H1 (cell line): Measurements from ENCODE around the gene ZPR1. TPM values are rescaled to one million over a fixed set of nuclear protein-coding genes. Genes with fewer than 3 reads are reported as not detected.
A peak's percentile ranks its signal among the peaks of the same experiment; 100 is the strongest.

Source experiments
- CTCF ChIA-PET: fragments of 300-600 bp; sonication (Branson Sonifier 250); formaldehyde crosslinking; loops from one replicate; lab custom pipeline; 2021; ENCODE audit not compliant: partially characterized antibody; lab: Charles Lee
- POLR2A ChIA-PET: fragments of 300-600 bp; sonication (Branson Sonifier 250); formaldehyde crosslinking; loops from one replicate; lab custom pipeline; 2021; ENCODE audit warnings: inconsistent platforms; ENCODE audit not compliant: partially characterized antibody; lab: Charles Lee
- DNase-seq, 2 experiments: peaks; one replicate each; pipeline versions ENCODE4 v3.0.0 to v3.0.0-alpha.2; 2010 to 2022; ENCODE audit warnings: low spot score in 2 of 2, low read depth in 1 of 2, mixed read lengths in 1 of 2
- FAIRE-seq: peaks from 2 replicates; lab custom pipeline; 2011; peaks lifted over from hg19 to GRCh38; lab: Jason Lieb, UNC
- H2AFZ ChIP-seq: 2 replicates; pipeline ENCODE4 v1.8.1; 2012; ENCODE audit warnings: low read length, inconsistent platforms
- H2AK5ac ChIP-seq: 2 replicates; pipeline ENCODE4 v1.6.1; 2013; ENCODE audit warnings: low read depth, low read length
- H2BK120ac ChIP-seq: replicated peaks from 2 replicates; pipeline ENCODE3; 2013; ENCODE audit warnings: low read depth, low read length, inconsistent platforms
- H2BK12ac ChIP-seq: 2 replicates; pipeline ENCODE4 v1.6.1; 2013; ENCODE audit warnings: low read depth, low read length
- H2BK15ac ChIP-seq: 2 replicates; pipeline ENCODE4 v1.6.1; 2013; ENCODE audit warnings: low read length
- H2BK20ac ChIP-seq: 2 replicates; pipeline ENCODE4 v1.6.1; 2013; ENCODE audit warnings: low read length
- H2BK5ac ChIP-seq: 2 replicates; pipeline ENCODE4 v1.6.1; 2013; ENCODE audit warnings: low read depth, low read length
- H3K14ac ChIP-seq: 2 replicates; pipeline ENCODE4 v1.6.1; 2013; ENCODE audit warnings: inconsistent platforms; ENCODE audit not compliant: insufficient read length
- H3K18ac ChIP-seq: 2 replicates; pipeline ENCODE4 v1.6.1; 2013; ENCODE audit warnings: low read length; ENCODE audit errors: extremely low read depth
- H3K23ac ChIP-seq: 2 replicates; pipeline ENCODE4 v1.6.1; 2013; ENCODE audit warnings: inconsistent platforms; ENCODE audit not compliant: insufficient read length
- H3K23me2 ChIP-seq: 2 replicates; pipeline ENCODE4 v1.6.1; 2013; ENCODE audit warnings: low read depth, low read length
- H3K27ac ChIP-seq: 2 replicates; pipeline ENCODE4 v1.6.1; 2011; ENCODE audit warnings: low read depth, low read length, inconsistent platforms
- H3K27me3 ChIP-seq, 4 experiments: replicated peaks in 1 of 4; 1 replicate in 1 of 4; 2 replicates in 3 of 4; pipeline versions ENCODE4 v1.6.1 to v1.8.1; 2011 to 2013; ENCODE audit warnings: low read length in 3 of 4, mild to moderate bottlenecking in 3 of 4, inconsistent platforms in 2 of 4, mixed read lengths in 2 of 4, moderate library complexity in 1 of 4; ENCODE audit not compliant: control insufficient read depth in 3 of 4, insufficient read depth in 3 of 4; ENCODE audit errors: extremely low read depth in 1 of 4
- H3K36me3 ChIP-seq, 4 experiments: 2 replicates each; pipeline versions ENCODE4 v1.6.1 to v1.8.1; 2011 to 2013; ENCODE audit warnings: mild to moderate bottlenecking in 4 of 4, low read length in 3 of 4, moderate library complexity in 2 of 4, control low read depth in 1 of 4, inconsistent platforms in 1 of 4; ENCODE audit not compliant: insufficient read depth in 4 of 4, control insufficient read depth in 2 of 4
- H3K4ac ChIP-seq: replicated peaks from 2 replicates; pipeline ENCODE3; 2013; ENCODE audit warnings: low read length, low read depth, mixed read lengths, inconsistent platforms; ENCODE audit not compliant: insufficient read length
- H3K4me1 ChIP-seq, 4 experiments: replicated peaks in 1 of 4; 1 replicate in 1 of 4; 2 replicates in 3 of 4; pipeline versions ENCODE4 v1.6.1 to v1.8.1; 2011 to 2013; ENCODE audit warnings: low read length in 3 of 4, inconsistent platforms in 2 of 4, mixed read lengths in 1 of 4; ENCODE audit not compliant: insufficient read depth in 4 of 4, control insufficient read depth in 3 of 4
- H3K4me2 ChIP-seq, 2 experiments: 2 replicates each; pipeline versions ENCODE4 v1.6.1 to v1.8.1; 2011 to 2013; ENCODE audit warnings: low read depth in 2 of 2, low read length in 2 of 2, control low read depth in 1 of 2, inconsistent platforms in 1 of 2, mild to moderate bottlenecking in 1 of 2; ENCODE audit not compliant: insufficient read depth in 1 of 2
- H3K4me3 ChIP-seq, 4 experiments: fragments of 200-600, 300-600 bp in 1 of 4; sonication (generic), shearing (Covaris generic), sonication (Bioruptor Twin) in 1 of 4; 2 replicates each; pipeline versions ENCODE4 v1.5.1 to v1.8.1; 2011 to 2016; ENCODE audit warnings: low read length in 4 of 4, low read depth in 3 of 4, control low read depth in 2 of 4, inconsistent platforms in 2 of 4, mild to moderate bottlenecking in 2 of 4, mixed read lengths in 1 of 4, moderate library complexity in 1 of 4; ENCODE audit not compliant: insufficient read depth in 2 of 4; ENCODE audit errors: extremely low read depth in 1 of 4
- H3K56ac ChIP-seq: replicated peaks from 2 replicates; pipeline ENCODE3; 2013; ENCODE audit warnings: low read depth, mild to moderate bottlenecking, mixed read lengths, low read length, inconsistent platforms; ENCODE audit not compliant: insufficient read length
- H3K79me1 ChIP-seq: 2 replicates; pipeline ENCODE4 v1.6.1; 2013; ENCODE audit warnings: low read depth, low read length, control low read depth
- H3K79me2 ChIP-seq, 2 experiments: 2 replicates each; pipeline versions ENCODE4 v1.6.1 to v1.8.1; 2012 to 2013; ENCODE audit warnings: low read length in 2 of 2, mild to moderate bottlenecking in 2 of 2, inconsistent platforms in 1 of 2; ENCODE audit not compliant: insufficient read depth in 2 of 2, control insufficient read depth in 1 of 2
- H3K9ac ChIP-seq, 4 experiments: replicated peaks in 1 of 4; 1 replicate in 1 of 4; 2 replicates in 3 of 4; pipeline versions ENCODE4 v1.6.1 to v1.8.1; 2011 to 2013; ENCODE audit warnings: low read depth in 3 of 4, low read length in 3 of 4, control low read depth in 2 of 4, mild to moderate bottlenecking in 2 of 4, moderate library complexity in 2 of 4, inconsistent platforms in 1 of 4; ENCODE audit errors: extremely low read depth in 1 of 4
- H3K9me3 ChIP-seq, 2 experiments: 2 replicates each; pipeline versions ENCODE4 v1.6.1 to v1.8.1; 2012 to 2013; ENCODE audit warnings: mild to moderate bottlenecking in 2 of 2, moderate library complexity in 2 of 2, control low read depth in 1 of 2, inconsistent platforms in 1 of 2, low read depth in 1 of 2, low read length in 1 of 2, mixed read lengths in 1 of 2; ENCODE audit not compliant: insufficient read depth in 2 of 2
- H4K20me1 ChIP-seq, 2 experiments: replicated peaks in 1 of 2; 2 replicates each; pipeline versions ENCODE3 to v1.8.1; 2011 to 2013; ENCODE audit warnings: inconsistent platforms in 2 of 2, low read length in 2 of 2, mild to moderate bottlenecking in 1 of 2; ENCODE audit not compliant: insufficient read depth in 2 of 2, control insufficient read depth in 1 of 2
- H4K5ac ChIP-seq: 2 replicates; pipeline ENCODE4 v1.6.1; 2013; ENCODE audit warnings: low read length, low read depth, mixed read lengths, inconsistent platforms; ENCODE audit not compliant: insufficient read length
- H4K8ac ChIP-seq: 2 replicates; pipeline ENCODE4 v1.8.0; 2013; ENCODE audit warnings: mild to moderate bottlenecking, moderate library complexity, low read length, inconsistent platforms; ENCODE audit not compliant: insufficient read depth; ENCODE audit errors: extremely low read depth
- H4K91ac ChIP-seq: replicated peaks from 2 replicates; pipeline ENCODE3; 2013; ENCODE audit warnings: low read length, mixed read lengths, inconsistent platforms; ENCODE audit not compliant: insufficient read length
- BACH1 ChIP-seq: IDR thresholded peaks from 2 replicates; pipeline ENCODE4 v1.6.1; 2012; ENCODE audit warnings: low read length, improper control_type of control experiment
- CHD2 ChIP-seq: IDR thresholded peaks from 2 replicates; pipeline ENCODE4 v1.6.1; 2012; ENCODE audit warnings: low read length, improper control_type of control experiment
- CTBP2 ChIP-seq: IDR thresholded peaks from 2 replicates; pipeline ENCODE4 v1.7.0; 2011; ENCODE audit warnings: borderline replicate concordance, mild to moderate bottlenecking, moderate library complexity, mixed read lengths, low read length; ENCODE audit not compliant: insufficient read depth, insufficient read length
- EGR1 ChIP-seq: IDR thresholded peaks from 2 replicates; pipeline ENCODE4 v1.6.1; 2011; ENCODE audit warnings: low read depth, low read length, borderline replicate concordance
- EZH2 ChIP-seq: fragments of 200-600 bp; sonication (generic); IDR thresholded peaks from 2 replicates; pipeline ENCODE4 v1.7.1; 2012; ENCODE audit warnings: low read depth, mild to moderate bottlenecking, moderate library complexity, low read length, inconsistent platforms; ENCODE audit not compliant: severe bottlenecking
- GABPA ChIP-seq: IDR thresholded peaks from 2 replicates; pipeline ENCODE4 v1.6.1; 2011; ENCODE audit warnings: mild to moderate bottlenecking, low read length, moderate library complexity, borderline replicate concordance; ENCODE audit not compliant: insufficient read depth
- KDM1A ChIP-seq: fragments of 200-600, 300-600 bp; sonication (generic); IDR thresholded peaks from 2 replicates; pipeline ENCODE4 v1.7.1; 2016; ENCODE audit warnings: mild to moderate bottlenecking, low read length, borderline replicate concordance
- POLR2AphosphoS5 ChIP-seq: IDR thresholded peaks from 2 replicates; pipeline ENCODE4 v1.6.1; 2011; ENCODE audit warnings: low read depth, low read length
- RFX5 ChIP-seq: IDR thresholded peaks from 2 replicates; pipeline ENCODE4 v1.6.1; 2011; ENCODE audit warnings: low read depth, low read length, improper control_type of control experiment, borderline replicate concordance
- SRF ChIP-seq: IDR thresholded peaks from 2 replicates; pipeline ENCODE4 v1.6.1; 2011; ENCODE audit warnings: mild to moderate bottlenecking, low read depth, low read length, moderate library complexity
- TBP ChIP-seq: IDR thresholded peaks from 2 replicates; pipeline ENCODE4 v1.6.1; 2011; ENCODE audit warnings: low read depth, low read length, improper control_type of control experiment
- TEAD4 ChIP-seq: IDR thresholded peaks from 2 replicates; pipeline ENCODE4 v1.6.1; 2012; ENCODE audit warnings: low read depth, low read length, inconsistent platforms, mixed read lengths
- YY1 ChIP-seq: IDR thresholded peaks from 2 replicates; pipeline ENCODE4 v1.6.1; 2011; ENCODE audit warnings: low read depth, mild to moderate bottlenecking, low read length
- WGBS, 2 experiments: shearing (Covaris generic) in 1 of 2; methylation state at CpG; one replicate each; pipeline versions ENCODE4 v1.1.6 to v1.1.7; 2013 to 2015; ENCODE audit warnings: low lambda C conversion rate in 2 of 2, mixed read lengths in 2 of 2, inconsistent platforms in 1 of 2, low coverage in 1 of 2, missing lambda C conversion rate in 1 of 2; ENCODE audit not compliant: insufficient replicate concordance in 2 of 2, insufficient coverage in 1 of 2, insufficient read length in 1 of 2; ENCODE audit errors: extremely low coverage in 1 of 2, missing lambda C conversion rate in 1 of 2; 5-methylcytosine and 5-hydroxymethylcytosine counted together
- polyA plus RNA-seq, 7 experiments: library from polyadenylated mRNA; depleted of rRNA in 3 of 7; stranded (reverse) in 5 of 7; unstranded in 2 of 7; fragments of >200 nt in 5 of 7; fragments of 200-250 nt in 2 of 7; gene quantifications; 1 replicate in 5 of 7; 2 replicates in 1 of 7; 4 replicates in 1 of 7; pipeline versions ENCODE4 v1.2.1 to v1.2.3, GENCODE V29; 2011 to 2013; ENCODE audit warnings: missing spikeins in 2 of 7, mixed read lengths in 2 of 7
- total RNA-seq: library from RNA; stranded (reverse); fragmentation: NEBNext Ultra II Directional; extraction: Animal tissue kit (Norgen Biotek cat#: 25700); gene quantifications from 2 replicates; pipeline ENCODE4 v1.2.1, GENCODE V29; 2021

Gene ZPR1
- total and polyA plus RNA-seq, 2 of the 8 experiments (the other 6 are each of a cell fraction or from before 2014, with no cell fraction given) = 36.7 to 70.5 TPM

GRCh38 chr11:116731097-116731761, 56.6 kb downstream of the ZPR1 start:
- H2BK15ac ChIP-seq = peak overlapping the region; percentile 77; the same call in 1 of the 2 replicates
- H2BK12ac ChIP-seq = 0 out of 2 replicates have a peak overlapping the region, but pooled peaks have one; percentile 63
- H3K27me3 ChIP-seq = no peaks in the 10 kb centered on the region
- H3K4ac ChIP-seq = no peak overlapping the region
- H3K27ac ChIP-seq = no peak overlapping the region
- H2AFZ ChIP-seq = no peak overlapping the region
- no peaks in the 10 kb centered on the region for H3K23me2 ChIP-seq
- H3K79me2 ChIP-seq = no peaks in the 10 kb centered on the region
- FAIRE-seq = no peak
- no peak overlapping the region for H3K9ac ChIP-seq
- no peak overlapping the region for H2BK120ac ChIP-seq
- H3K56ac ChIP-seq = no peak overlapping the region
- no peaks in the 10 kb centered on the region for H4K20me1 ChIP-seq
- no peaks in the 10 kb centered on the region for H3K79me1 ChIP-seq
- H4K5ac ChIP-seq = no peak overlapping the region
- no peak overlapping the region for H2BK5ac ChIP-seq
- H3K36me3 ChIP-seq = no peaks in the 10 kb centered on the region
- no peak overlapping the region for H3K18ac ChIP-seq
- no peak overlapping the region for H4K91ac ChIP-seq
- 38% methylated on average over 11 of the region's 11 CpGs; no CpG with 5 or more reads in 1 of the 2 experiments for WGBS, 2 experiments
- no peak overlapping the region for H4K8ac ChIP-seq
- H3K23ac ChIP-seq = no peak overlapping the region
- peak in 1 of 2 experiments; percentile 77 for DNase-seq
- no peak overlapping the region for H3K14ac ChIP-seq
- H3K9me3 ChIP-seq = no peaks in the 10 kb centered on the region
- ChIA-PET CTCF (interaction anchor here (0.7 to 11.9 kb wide), 20 partner anchors 8 to 346 kb away, joined by 3 to 334 read pairs (median 10); no protein-coding TSS in a partner anchor), POLR2A (interaction anchor here (0.6 to 1.5 kb wide), 3 partner anchors 33 to 346 kb away, joined by 3 read pairs; no protein-coding TSS in a partner anchor)
- H2AK5ac ChIP-seq = peak overlapping the region; percentile 18; the same call in 1 of the 2 replicates
- peaks cover 6 to 23% (median 16%) of the 10 kb centered on the region in 4 experiments for H3K4me1 ChIP-seq
- peak overlapping the region; percentile 13 to 29; a peak in 3 of 4 replicates for H3K4me2 ChIP-seq
- 0 out of 2 replicates have a peak overlapping the region, but pooled peaks have one; percentile 8 for H2BK20ac ChIP-seq
- no peak overlapping the region; a peak in 2 of 8 replicates for H3K4me3 ChIP-seq
- no peak for TF ChIP-seq SRF
- TF ChIP-seq CHD2 = no peak
- no peak for TF ChIP-seq TBP
- TF ChIP-seq BACH1 = no peak
- no peak for TF ChIP-seq POLR2AphosphoS5
- no peak for TF ChIP-seq GABPA
- TF ChIP-seq CTBP2 = no peak
- TF ChIP-seq YY1 = 0 out of 2 replicates have a peak, but pooled peaks have one; percentile 39
- no peak for TF ChIP-seq EZH2
- TF ChIP-seq EGR1 = 0 out of 2 replicates have a peak, but pooled peaks have one; percentile 37
- no peak for TF ChIP-seq KDM1A
- no peak for TF ChIP-seq RFX5
- peak; percentile 87 for TF ChIP-seq TEAD4
